GM12875 (cell line): ENCODE data around the gene NT5C3A.
"Not testable (repeated sequence)": the region's sequence is repeated elsewhere in the genome, so short reads cannot be mapped to it uniquely, and the experiment has no call there.

ENCODE experiments used
- H3K4me3 ChIP-seq: one replicate; pipeline ENCODE4 v1.5.1; 2011; ENCODE audit warnings: low read depth, low read length, control low read depth
- TF ChIP-seq, protein P1 (sequence below): IDR thresholded peaks from 2 replicates; pipeline ENCODE4 v1.5.1; 2011; ENCODE audit warnings: low read depth, mild to moderate bottlenecking, control low read depth, inconsistent platforms, low read length, moderate library complexity, borderline replicate concordance; ENCODE audit not compliant: insufficient read depth

The NT5C3A gene

DNA sequence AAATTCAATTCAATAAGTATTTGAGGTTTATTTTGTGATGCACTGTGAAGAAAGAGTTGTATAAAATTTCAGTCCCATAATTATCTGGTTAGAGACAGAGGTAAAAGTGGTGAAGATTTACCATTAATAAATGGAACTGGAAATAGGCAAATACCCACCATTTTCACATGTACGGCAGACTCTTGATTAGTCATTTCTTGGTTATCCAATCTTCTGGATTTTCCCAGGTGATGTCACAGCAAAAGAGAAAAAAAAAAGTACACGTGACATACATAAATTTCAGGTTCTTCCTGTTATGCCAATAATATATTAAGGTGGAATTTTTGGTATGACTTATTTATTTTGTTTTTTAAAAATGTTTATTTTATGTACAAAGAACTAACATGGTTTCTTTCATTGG lies 26.8 kb downstream of the NT5C3A start:
- no peak overlapping the region for H3K4me3 ChIP-seq
- TF ChIP-seq, protein P1, sequence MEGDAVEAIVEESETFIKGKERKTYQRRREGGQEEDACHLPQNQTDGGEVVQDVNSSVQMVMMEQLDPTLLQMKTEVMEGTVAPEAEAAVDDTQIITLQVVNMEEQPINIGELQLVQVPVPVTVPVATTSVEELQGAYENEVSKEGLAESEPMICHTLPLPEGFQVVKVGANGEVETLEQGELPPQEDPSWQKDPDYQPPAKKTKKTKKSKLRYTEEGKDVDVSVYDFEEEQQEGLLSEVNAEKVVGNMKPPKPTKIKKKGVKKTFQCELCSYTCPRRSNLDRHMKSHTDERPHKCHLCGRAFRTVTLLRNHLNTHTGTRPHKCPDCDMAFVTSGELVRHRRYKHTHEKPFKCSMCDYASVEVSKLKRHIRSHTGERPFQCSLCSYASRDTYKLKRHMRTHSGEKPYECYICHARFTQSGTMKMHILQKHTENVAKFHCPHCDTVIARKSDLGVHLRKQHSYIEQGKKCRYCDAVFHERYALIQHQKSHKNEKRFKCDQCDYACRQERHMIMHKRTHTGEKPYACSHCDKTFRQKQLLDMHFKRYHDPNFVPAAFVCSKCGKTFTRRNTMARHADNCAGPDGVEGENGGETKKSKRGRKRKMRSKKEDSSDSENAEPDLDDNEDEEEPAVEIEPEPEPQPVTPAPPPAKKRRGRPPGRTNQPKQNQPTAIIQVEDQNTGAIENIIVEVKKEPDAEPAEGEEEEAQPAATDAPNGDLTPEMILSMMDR = no peak

DNA sequence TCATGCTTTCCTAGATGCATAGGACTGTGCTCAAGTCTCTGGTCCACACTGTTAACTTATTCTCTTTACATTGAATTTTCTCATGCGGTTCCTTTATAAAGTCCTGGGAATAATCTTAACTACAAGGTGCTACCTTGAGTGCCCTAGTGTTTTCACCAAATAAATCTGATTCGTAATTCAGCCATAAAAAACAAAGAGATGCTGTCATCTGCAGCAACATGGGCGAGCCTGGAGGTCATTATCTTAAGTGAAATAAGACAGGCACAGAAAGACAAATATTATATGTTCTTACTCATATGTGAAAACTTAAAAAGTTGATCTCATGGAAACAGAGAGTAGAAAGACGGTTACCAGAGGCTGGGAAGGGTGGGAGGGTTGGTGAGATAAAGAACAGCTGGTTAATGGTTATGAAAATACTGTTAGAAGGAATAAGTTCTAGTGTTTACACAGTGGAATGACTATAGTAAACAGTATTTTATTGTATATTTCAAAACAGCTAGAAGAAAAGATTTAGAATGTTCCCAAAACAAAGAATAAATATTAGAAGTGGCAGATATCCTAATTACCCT lies 38.3 kb downstream of the NT5C3A start:
- TF ChIP-seq, protein P1 = no peak
- H3K4me3 ChIP-seq = no peak overlapping the region

DNA sequence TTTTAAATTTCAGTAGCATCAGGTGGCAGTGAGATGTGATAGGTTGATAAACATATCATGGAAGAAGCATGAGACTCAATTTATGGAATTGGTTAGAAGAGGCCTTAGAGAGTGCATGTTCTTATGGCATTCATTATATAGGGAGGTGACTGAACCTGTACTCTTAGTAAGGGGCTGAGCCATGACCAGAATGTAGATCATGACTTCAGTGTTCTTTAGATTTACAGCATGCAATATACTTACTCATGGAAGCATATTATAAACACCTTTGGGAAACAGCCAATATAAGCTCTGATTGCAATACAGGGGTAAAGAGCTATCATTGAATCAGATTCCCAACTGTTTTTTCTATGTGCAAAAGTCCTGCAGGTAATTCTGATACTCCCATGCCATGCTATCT lies 50.2 kb downstream of the NT5C3A start:
- TF ChIP-seq, protein P1 = no peak
- H3K4me3 ChIP-seq = no peak overlapping the region

DNA sequence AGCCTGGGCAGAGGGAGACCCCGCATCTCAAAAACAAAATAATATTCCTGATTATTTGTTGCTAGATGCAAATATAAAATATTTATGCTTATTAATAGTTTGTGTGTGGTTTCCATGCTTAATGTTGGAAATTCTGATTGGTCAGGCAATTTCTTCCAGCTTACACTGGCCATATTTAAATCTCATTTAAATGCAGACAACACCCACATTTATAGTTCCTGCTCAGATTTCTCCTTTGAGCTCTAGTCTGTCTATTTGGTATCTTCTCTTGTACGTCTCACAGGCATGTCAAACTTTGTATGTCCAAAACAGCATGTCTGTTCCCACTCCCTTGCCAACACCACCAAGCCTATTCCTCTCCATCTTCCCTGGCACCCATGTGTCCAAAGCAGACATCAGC lies 52.8 kb downstream of the NT5C3A start:
- TF ChIP-seq, protein P1 = no peak
- no peak overlapping the region for H3K4me3 ChIP-seq

DNA sequence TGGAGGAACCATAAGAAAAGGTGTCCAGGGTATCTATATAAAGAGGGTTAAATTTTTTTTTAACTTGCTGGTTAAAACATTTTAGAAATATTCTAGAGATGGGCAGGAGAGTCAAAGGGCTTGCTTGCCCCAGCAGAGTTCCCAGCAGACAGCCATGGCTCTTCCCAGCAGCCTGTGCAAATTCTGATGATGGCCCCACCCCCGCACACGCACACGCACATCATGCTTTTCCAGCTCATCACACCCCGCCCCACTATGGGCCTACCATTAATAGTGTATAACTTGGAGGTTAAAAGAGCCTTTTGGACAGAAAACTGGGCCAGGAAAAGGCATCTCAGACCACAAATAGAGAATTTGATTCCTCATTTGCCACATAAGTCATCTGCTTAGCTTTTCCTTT lies 56.9 kb downstream of the NT5C3A start:
- H3K4me3 ChIP-seq = not testable (repeated sequence)

DNA sequence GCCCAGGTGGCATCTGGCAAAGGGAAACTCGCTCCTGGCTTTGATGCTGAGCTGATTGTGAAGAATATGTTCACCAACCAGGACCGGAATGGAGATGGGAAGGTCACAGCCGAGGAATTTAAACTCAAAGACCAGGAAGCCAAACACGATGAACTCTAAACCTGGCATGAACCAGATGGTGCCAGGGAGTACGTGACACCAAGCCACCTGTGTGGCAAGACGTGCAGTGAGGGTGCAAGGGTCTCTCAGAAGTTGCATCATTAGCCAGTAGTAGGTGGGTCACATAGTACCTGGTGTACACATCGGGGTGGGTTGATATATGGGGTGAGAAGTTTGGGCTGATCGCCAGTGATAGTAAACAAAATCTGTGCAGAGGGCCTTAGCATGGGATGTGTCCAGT lies 57.4 kb downstream of the NT5C3A start:
- H3K4me3 ChIP-seq = not testable (repeated sequence)

DNA sequence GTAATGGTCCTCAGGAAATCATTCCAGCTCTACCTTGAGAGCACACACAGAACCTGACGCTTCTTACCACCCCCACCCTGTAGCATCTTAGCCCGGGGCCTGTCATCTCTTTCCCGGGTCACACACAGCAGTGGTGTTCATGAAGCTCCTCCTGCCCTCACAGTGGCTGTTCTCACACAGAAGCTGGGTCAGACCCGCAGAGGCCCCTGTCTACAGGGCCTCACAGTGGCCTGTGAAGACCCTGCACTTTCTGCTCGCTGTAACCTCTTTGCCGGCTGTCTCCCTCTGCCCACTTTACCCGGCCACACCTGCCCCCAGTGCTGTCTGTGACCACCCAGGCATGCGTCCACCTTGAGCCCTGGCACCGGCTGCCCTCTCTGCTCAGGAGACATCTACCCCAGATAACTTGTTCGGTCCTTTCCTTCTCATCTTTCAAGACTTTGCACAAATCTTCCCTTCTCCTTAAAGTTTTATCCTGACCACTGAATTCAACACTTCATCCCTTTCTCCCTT lies 58.4 kb downstream of the NT5C3A start:
- not testable (repeated sequence) for H3K4me3 ChIP-seq

DNA sequence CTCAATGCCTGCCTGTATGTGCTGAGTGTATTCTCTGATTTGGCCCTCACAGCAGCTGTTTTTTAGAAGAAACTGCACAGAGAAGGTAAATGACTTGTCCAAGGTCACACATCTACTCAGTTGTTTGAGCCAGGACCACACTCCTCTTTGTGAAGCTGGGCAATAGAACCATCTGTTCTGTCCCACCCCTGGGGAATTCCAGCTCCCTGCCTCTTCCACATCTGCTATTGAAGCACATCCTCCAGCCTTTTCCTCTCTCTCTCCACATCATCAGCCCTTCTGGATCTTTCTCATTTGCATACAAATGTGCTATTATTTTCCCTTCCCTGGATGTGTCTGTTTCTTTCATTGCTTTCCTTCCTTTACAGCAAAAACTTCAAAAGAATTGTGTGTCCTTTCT lies 59.5 kb downstream of the NT5C3A start:
- not testable (repeated sequence) for H3K4me3 ChIP-seq

DNA sequence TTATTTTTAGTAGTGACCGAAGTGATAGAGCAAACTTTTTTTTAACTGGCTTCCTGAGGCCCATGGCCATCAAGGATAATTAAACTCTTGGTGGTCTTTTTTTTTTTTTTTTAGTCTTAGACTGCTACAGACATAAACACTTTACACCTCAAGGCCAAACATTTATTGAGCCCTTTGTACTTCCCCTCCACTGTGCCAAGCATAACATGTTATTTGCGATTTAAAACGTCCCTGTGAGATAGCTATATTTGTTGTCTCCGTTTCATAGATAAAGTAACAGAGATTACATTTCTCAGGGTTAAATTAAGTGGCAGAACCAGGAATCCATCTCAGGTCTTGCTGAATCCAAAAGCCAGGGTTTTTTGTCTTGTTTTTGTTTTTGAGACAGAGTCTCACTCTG lies 63.2 kb downstream of the NT5C3A start:
- H3K4me3 ChIP-seq = not testable (repeated sequence)

DNA sequence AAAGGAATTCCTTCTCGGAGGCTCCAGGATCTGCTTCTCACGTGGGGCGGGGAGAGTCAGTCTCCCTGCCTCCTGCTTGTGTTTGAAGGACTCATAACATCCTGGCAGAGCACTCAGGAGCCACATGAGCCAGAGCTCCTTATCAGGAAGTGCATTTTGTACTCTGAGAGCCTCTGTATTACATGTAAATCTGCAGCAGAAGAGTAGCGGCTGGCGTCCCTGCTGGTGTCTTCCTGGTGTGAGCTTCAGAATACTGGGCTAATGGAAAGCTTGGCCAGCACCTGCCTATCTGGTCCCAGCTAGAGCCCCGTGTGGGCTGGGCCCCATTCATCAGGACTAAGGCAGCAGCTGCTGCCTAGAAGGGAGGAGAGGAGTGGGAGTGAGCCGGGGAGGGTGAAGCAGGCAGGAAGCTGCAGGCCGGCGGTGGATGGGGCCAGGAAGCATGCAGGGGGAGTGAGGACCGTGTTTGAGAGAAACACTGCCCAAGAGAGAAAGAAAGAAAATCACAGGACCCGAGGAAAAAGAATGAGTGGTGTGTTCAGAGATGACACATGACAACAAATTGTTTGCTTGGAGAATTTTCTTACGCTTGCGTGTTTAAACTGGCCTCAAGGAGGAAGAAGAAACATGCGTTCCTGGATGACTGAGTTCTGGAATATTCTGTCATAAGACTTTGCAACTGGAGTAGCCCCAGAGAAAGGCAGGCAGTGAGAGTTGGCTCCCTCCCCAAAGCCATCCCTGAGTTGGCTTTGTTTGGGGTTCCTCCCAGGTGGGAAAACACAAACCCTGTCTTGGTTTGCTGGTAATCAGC lies 64.0 kb downstream of the NT5C3A start:
- not testable (repeated sequence) for H3K4me3 ChIP-seq

DNA sequence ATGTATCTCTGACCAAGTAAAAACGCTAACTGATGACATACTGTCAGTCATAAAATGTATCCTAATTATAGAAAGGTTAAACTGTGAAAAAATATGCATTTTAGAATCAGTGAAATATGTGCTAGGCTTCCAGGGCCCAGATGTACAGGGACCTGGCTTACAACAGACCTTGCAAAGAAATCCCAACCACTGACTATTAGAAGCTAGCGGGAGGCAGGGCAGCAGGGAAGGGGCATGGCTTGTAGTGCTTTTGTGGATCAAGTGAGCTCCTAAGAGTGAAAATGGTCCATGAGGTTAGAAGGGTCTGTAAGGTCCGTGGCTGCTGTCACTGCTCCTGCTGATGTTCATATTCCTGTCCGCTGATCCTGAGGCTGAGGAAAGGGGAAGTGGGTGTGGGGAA lies 64.6 kb downstream of the NT5C3A start:
- not testable (repeated sequence) for H3K4me3 ChIP-seq

DNA sequence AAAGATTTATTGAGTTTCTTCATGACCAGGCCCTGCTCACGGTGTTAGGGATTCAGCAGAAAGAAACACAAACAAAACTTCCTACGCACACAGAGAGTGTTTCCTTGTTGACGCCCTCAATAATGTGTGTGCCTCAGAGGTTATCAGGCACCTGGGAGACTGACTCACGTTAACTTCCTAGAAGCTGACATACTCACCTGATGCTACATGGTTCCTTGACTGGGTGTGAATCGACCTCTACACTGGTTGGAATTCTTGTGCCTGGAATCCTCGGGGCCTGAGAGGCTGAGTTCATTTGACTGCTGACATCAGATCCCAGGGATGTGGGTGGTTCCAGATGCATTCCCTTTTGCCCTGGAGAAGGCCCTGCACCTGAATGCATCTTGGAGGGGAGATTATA lies 69.8 kb downstream of the NT5C3A start:
- H3K4me3 ChIP-seq = not testable (repeated sequence)

DNA sequence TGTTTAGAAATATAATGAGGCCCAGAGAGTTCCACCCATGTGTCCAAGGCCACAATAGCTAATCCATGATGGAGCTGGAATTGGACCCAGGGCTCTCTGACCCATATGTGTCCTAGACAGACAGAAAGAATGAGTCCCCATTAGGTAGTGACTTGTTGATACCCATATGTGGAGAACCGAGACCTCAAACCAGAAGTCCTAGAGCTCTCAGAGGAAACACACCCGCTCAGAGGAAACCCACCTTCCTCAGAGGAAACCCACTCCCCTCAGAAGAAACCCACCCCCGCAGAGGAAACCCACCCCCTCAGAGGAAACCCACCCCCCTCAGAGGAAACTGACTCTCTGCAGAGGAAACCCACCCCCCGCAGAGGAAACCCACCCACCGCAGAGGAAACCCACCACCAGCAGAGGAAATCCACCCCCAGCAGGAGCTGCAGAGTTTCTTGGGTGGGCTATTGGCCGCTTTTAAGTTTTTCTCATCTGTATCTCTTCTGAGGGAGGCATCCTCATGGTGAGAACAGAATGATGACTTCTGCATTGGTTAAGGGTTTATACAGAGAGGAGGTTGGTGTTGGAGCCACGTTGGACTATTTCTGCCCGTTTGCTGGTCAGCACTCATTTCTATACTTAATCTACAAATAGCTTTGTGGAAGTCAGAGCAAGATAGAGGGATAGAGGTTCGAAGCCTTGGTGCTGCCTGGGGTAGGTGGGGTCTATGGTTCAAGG lies 70.4 kb downstream of the NT5C3A start:
- not testable (repeated sequence) for H3K4me3 ChIP-seq

DNA sequence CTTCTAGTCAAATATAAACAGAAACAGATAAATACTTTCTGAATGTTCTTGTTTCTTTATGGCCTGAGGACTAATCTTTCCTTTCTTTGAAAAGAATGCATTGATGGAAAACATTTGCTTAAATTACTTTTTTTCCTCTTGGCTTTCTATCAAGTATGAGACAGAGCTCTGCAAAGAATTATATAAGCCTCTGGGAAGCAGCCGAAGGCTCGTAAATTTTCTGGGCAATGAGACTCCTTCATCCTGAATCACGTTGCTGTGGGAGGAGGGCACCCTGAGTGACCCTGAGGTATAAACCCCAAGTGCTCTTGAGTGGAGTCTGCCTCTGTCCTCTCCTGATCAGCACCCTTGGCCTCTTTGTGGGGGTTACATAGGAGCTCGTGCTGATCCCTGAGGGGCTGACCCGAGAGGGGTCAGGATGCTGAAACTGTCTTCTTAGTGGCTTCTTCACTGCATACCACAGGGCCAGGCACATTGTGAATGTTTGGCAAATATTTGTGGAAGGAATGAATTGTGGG lies 71.4 kb downstream of the NT5C3A start:
- H3K4me3 ChIP-seq = not testable (repeated sequence)

DNA sequence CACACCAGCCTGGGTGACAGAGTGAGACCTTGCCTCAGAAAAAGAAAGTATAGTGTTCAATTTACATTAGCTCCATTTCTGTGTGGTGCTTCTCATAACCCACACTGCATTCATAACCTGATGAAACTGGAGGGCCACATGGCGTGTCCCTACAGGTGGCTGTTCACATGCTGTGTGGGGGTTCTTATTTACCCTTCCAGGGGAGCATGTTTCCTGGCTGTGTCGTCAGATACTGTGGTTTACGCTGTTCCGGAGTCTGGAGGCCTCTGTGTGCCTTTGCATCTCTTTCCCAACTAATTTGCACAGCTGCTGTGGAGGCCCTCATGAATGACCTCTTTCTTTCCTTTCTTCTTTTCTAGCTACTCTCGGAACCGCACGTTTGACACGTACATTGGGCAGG lies 74.4 kb downstream of the NT5C3A start:
- not testable (repeated sequence) for H3K4me3 ChIP-seq
